ENCODE data around the gene ZNF33B. TPM values are rescaled to one million over a fixed set of nuclear protein-coding genes. Genes with fewer than 3 reads are reported as not detected.

ZNF33B gene
- total and polyA plus RNA-seq, 2 experiments from 2014 or later = 10.6 to 12.3 TPM

GRCh38 chr10:42650374-42650773 is 12.0 kb upstream of the ZNF33B start:
- no peaks in the 10 kb centered on the region for H3K27me3 ChIP-seq
- DNase-seq (ENCODE audit: low read depth in 1 of 2, low spot score in 1 of 2) = no peak
- H3K4me1 ChIP-seq (ENCODE audit: low read depth) = no peaks in the 10 kb centered on the region
- TF ChIP-seq CTCF (IDR thresholded peaks at IDR 0.05; ENCODE audit: low read depth, low read length) = no peak
- no peaks in the 10 kb centered on the region for H3K9me3 ChIP-seq (ENCODE audit: low read depth)
- H3K4me3 ChIP-seq = no peak overlapping the region
- H3K27ac ChIP-seq = no peak overlapping the region
- H3K36me3 ChIP-seq = no peaks in the 10 kb centered on the region

GRCh38 chr10:42648512-42648911 is 10.1 kb upstream of the ZNF33B start:
- Histone ChIP-seq H3K9me3 (ENCODE audit: low read depth) (no peaks in the 10 kb centered on the region), H3K4me3 (no peak overlapping the region), H3K27me3 (no peaks in the 10 kb centered on the region), H3K27ac (no peak overlapping the region), H3K4me1 (ENCODE audit: low read depth) (no peaks in the 10 kb centered on the region), H3K36me3 (no peaks in the 10 kb centered on the region)
- TF ChIP-seq CTCF (IDR thresholded peaks at IDR 0.05; ENCODE audit: low read depth, low read length) = no peak
- DNase-seq (ENCODE audit: low read depth in 1 of 2, low spot score in 1 of 2) = no peak

- no peaks in the 10 kb centered on the region for H3K36me3 ChIP-seq
- H3K27me3 ChIP-seq = no peaks in the 10 kb centered on the region
- no peak for TF ChIP-seq CTCF (IDR thresholded peaks at IDR 0.05; ENCODE audit: low read depth, low read length)
Observed at GRCh38 chr10:42646687-42647640, 8.6 kb upstream of the ZNF33B start.

GRCh38 chr10:42646214-42646613 is 7.8 kb upstream of the ZNF33B start:
- Histone ChIP-seq H3K27me3 (no peaks in the 10 kb centered on the region), H3K4me1 (ENCODE audit: low read depth) (no peaks in the 10 kb centered on the region), H3K27ac (no peak overlapping the region), H3K9me3 (ENCODE audit: low read depth) (no peaks in the 10 kb centered on the region), H3K4me3 (no peak overlapping the region), H3K36me3 (no peaks in the 10 kb centered on the region)
- no peak for DNase-seq (ENCODE audit: low read depth in 1 of 2, low spot score in 1 of 2)
- TF ChIP-seq CTCF (IDR thresholded peaks at IDR 0.05; ENCODE audit: low read depth, low read length) = no peak

More at GRCh38 chr10:42646687-42647640, 8.6 kb upstream of the ZNF33B start:
- H3K4me3 ChIP-seq = no peak overlapping the region
- H3K4me1 ChIP-seq (ENCODE audit: low read depth) = no peaks in the 10 kb centered on the region
- no peak overlapping the region for H3K27ac ChIP-seq
- DNase-seq (ENCODE audit: low read depth in 1 of 2, low spot score in 1 of 2) = no peak
- no peaks in the 10 kb centered on the region for H3K9me3 ChIP-seq (ENCODE audit: low read depth)

GRCh38 chr10:42645516-42645915 is 7.1 kb upstream of the ZNF33B start:
- H3K9me3 ChIP-seq (ENCODE audit: low read depth) = no peaks in the 10 kb centered on the region
- H3K4me3 ChIP-seq = no peak overlapping the region
- H3K27me3 ChIP-seq = no peaks in the 10 kb centered on the region
- H3K36me3 ChIP-seq = no peaks in the 10 kb centered on the region
- TF ChIP-seq CTCF (IDR thresholded peaks at IDR 0.05; ENCODE audit: low read depth, low read length) = no peak
- no peak for DNase-seq (ENCODE audit: low read depth in 1 of 2, low spot score in 1 of 2)
- no peaks in the 10 kb centered on the region for H3K4me1 ChIP-seq (ENCODE audit: low read depth)
- H3K27ac ChIP-seq = no peak overlapping the region

All from cardiac muscle cell (in vitro differentiated cells and primary cell).